DND-41 (cell line): Measurements from ENCODE around the gene LILRB2.
"Not testable (repeated sequence)": the region's sequence is repeated elsewhere in the genome, so short reads cannot be mapped to it uniquely, and the experiment has no call there.

ENCODE experiments used
- EZH2 ChIP-seq: IDR thresholded peaks from 3 replicates; pipeline ENCODE4 v1.6.1; 2012; ENCODE audit warnings: borderline replicate concordance, low read depth, mild to moderate bottlenecking, moderate library complexity, low read length, inconsistent platforms; ENCODE audit not compliant: severe bottlenecking
- TF ChIP-seq, protein P1 (sequence below): IDR thresholded peaks from 2 replicates; pipeline ENCODE4 v1.5.1; 2012; ENCODE audit warnings: borderline replicate concordance, low read length, moderate library complexity, mild to moderate bottlenecking; ENCODE audit not compliant: poor library complexity, severe bottlenecking; ENCODE audit errors: extremely low read depth

- TF ChIP-seq, protein P1, sequence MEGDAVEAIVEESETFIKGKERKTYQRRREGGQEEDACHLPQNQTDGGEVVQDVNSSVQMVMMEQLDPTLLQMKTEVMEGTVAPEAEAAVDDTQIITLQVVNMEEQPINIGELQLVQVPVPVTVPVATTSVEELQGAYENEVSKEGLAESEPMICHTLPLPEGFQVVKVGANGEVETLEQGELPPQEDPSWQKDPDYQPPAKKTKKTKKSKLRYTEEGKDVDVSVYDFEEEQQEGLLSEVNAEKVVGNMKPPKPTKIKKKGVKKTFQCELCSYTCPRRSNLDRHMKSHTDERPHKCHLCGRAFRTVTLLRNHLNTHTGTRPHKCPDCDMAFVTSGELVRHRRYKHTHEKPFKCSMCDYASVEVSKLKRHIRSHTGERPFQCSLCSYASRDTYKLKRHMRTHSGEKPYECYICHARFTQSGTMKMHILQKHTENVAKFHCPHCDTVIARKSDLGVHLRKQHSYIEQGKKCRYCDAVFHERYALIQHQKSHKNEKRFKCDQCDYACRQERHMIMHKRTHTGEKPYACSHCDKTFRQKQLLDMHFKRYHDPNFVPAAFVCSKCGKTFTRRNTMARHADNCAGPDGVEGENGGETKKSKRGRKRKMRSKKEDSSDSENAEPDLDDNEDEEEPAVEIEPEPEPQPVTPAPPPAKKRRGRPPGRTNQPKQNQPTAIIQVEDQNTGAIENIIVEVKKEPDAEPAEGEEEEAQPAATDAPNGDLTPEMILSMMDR: not testable (repeated sequence)
- not testable (repeated sequence) for TF ChIP-seq EZH2
Observed at GRCh38 chr19:54240372-54241336, 40.3 kb downstream of the LILRB2 start.
